GM21825 (cell line): ENCODE data around the gene FUT1.
"Not testable (repeated sequence)": the region's sequence is repeated elsewhere in the genome, so short reads cannot be mapped to it uniquely, and the experiment has no call there.

Experiments used
- ATAC-seq: cut with Tn5 transposase; IDR thresholded peaks from one replicate; pipeline ENCODE4 v1.9.1; 2021; ENCODE audit warnings: mild to moderate bottlenecking, moderate library complexity; ENCODE audit not compliant: unreplicated experiment

FUT1 gene

DNA sequence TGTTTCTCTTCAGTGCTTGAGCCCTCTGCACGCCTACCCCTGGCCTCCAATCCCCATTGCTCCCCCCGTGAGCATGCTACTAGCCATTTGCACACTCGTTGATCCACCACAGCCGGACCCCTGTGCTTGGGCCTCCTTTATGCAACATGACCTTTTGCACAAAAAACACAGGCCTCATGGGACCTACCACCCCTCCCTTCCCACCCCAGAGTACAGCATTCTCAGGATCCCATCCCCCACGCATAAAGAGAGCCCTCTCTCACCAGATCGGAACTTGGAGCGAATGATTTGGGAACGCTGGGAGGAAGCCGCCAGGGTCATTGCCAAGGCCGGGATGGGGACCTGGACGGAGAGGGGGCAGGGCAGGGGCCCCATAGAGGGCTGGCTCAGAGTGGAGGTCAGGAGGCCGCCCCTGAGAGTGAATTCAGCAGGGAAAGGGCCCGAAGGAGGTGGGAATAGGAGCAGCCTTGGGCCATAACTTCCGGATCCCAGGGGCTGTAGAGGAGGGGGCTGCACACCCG, 33.7 kb downstream of the FUT1 start:
- no peak for ATAC-seq

DNA sequence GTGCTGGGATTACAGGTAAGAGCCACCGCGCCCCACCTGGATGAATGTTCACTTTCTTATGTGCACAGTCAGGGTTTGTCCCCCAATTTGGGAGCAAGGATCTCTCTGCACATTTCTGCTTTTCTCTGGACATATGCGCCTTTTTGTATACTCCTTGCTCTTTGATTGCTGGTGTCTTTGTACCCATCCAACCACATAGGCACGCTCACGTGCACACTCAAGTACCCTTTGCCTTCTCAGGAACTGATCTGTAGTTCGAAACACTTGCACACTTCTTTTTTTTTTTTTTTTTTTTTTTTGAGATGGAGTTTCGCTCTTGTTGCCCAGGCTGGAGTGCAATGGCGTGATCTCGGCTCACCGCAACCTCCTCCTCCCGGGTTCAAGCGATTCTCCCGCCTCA, 34.3 kb downstream of the FUT1 start:
- ATAC-seq, result not testable (repeated sequence)

DNA sequence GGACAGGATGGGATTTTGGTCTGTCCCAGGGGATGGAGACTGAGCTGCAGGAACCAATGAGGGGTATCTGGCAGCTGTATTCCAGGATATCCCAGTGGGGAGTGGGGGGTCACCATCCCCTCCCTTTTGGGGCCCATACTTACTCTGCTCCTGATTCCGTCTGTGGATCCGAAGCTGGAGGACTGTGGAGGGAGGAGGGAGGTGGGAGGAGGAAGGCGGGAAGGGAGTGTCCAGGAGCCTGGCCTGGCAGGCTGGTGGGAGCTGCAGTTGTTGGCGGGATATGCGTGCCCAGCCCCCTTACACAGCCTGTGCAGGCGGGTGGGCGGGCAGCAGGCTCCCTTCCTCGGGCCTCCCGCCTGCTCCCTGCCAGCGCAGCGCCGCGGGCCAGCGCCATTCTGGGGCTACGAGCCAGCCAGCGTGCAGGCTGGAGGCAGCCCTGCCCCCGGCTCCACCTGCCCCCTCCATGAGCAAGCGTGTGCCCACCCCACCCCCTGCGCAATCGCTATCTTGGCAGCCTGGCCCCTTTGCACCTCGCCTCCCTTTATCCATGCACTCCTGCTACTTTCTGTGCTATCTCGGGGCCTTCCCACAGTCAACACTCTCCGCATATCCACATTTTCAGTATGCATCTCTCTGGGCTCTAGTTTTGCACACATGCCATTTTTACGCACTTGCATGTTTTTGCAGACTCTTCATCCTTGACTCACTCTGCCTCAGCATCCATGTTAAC, 35.7 kb downstream of the FUT1 start:
- no peak for ATAC-seq

DNA sequence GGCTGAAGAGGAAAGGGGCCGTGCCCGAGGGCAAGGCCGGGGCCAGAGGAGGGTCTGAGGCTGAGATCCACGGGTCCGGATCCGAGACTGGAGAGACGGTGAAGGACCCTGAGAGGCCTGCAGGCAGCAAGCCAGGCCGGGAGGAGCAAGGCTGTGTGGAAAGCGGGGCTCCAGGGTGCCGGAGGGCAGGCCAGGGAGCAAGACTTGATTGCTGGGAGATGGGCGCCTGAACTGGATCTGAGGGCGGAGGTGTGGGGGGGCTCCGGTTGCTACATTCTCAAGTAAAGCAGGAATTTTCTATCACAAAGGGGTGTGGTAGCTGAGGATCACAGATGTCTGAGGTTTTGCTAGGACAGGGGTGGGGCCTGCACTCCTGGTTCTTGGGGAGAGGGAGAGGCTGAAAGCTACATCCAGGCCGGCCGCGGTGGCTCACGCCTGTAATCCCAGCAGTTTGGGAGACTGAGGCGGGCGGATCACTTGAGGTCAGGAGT, 36.7 kb downstream of the FUT1 start:
- no peak for ATAC-seq

DNA sequence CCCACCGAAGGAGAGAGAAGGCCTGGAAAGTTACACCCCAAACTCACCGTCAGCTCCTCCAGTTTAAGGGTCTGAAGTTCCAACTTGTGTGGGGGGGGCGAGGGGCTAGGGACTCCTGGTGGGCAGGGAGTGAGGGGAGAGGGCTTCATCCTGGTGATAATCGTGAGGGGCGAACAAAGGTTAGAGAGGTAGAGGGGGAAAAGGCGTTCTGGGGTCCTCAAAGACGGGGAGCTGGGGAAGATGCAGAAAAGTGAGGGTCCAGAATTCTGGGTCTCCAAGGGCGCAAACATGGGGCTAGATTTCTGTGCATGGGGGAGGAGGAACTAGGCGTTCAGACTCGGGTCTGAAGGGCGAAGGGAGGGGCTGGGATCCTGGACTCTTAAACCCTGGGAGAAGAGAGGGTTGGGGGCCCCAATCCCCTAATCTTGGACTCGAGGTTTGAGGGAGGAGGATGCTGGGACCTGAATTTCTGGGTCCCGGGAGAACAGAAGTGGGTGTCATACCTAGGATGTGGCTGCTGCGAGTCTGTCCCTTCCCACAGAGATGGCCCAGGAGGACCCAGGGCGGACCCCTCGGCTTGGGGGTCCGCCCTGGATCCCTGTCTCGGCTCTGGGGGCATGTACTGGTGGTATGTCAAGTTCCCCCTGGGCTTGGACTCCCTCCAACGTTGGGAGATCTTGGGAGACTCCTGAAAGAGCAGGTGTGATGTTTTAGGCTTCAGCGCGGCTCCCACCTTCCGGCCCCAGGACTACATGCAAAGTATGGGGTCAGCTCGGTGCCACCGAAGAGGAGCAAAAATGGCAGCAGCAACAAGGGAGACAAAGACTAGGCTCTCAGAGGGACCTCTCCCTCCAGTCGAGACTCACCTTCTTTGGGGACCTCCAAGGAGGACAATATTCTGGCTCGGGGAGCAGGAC, 37.4 kb downstream of the FUT1 start:
- no peak for ATAC-seq

DNA sequence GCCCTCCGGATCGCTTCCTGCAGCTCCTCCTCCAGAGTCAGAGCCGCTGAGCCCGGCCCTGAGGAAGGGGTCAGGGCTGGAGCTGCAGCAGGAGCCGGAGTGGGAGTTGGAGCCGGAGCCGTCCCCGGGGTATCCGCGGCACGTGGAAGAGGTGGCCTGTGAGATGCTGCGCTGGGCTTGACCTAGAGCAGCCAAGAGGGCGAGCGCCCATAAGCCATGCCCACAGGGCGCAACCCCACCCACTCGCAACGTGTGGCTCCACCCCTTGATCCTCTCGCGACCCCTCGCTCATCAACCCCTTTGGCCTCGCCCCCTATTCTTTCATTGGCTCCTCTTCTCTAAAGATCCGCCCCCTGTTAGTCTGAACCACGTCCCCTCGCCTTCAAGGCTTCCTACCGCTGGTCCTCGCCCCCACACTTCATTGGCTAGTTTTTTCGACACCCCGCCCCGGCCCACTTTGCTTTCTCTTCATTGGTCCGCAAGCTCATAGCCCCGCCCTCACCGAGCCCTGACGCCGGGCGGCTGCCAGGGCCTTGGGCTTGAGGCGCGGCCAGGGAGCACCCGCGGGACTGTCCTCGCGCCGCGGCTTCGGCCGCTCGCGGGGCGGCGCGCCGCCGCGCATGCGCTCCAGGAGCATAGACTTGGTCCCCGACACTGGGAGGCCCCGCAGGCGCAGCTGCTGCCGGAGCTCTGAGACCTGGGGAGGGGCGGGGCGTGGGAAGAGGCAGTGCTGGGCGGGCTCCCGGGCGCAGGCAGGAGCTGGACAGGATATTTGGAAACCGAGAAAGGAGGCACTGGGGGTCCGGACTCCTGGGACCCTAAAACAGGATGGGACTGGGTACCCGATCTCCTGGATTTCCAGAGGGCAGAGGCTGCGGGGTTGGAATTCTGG, 38.3 kb downstream of the FUT1 start:
- ATAC-seq, result peak; percentile 73

DNA sequence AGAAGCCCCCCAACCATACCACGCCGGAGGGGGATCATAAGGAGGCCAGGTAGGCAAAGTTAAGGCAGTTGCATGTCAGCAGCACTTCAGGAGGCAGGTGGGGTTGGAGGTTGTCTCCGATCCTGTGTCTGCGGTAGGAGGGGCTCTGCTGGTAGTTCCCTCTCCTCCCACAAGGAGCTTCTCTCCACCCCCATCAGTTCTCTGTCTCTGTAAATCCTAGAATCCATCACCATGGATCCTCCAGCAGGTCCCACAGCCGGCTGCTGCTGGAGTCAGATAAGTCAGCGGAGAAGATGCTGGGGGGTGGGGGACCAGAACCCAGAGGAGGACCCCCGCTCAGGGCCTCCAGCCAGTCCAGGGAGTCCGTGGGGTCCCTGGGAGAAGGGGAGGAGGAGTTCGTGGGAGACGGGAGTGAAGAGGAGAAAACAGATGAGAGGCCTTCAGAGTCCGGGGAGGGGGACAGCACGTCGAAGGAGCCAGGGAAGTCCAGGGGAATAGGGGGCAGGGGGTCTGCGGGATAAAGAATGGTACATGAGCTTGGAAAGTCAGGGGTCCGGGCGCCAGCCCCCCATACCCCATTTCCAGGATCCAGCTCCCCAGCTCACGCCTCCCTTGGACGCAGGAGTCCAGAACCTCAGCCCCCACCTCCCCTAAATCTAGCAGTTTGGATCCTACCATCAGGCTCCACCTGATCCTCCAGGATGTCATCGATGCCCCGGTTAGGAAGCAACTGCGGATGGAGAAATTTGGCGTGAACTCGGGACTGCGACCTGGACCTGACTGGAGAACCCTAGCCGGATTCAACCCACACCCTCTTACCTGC, 39.2 kb downstream of the FUT1 start:
- no peak for ATAC-seq

DNA sequence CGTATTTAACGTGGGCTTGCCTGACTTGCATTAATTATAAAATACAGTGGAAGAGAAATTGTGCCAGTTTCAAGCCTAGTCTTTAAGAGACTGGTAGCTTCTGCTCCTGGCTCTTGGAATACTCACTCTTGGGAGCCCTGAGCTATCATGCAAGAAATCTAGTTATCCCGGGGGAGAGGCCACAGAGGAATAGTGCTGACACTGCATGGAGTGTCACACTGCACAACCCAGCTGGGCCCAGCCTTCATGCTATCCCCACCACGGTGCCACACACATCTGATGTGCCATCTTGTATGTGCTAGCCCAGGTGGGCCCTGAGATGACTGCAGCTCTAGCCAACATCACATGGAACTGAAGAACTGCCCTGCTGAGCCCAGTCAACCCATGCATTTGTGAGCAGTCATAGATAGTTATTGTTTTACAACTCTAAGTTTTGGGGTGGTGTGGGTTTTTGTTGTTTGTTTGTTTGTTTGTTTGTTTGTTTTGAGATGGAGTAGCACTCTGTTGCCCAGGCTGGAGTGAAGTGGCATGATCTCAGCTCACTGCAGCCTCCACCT, 41.3 kb downstream of the FUT1 start:
- no peak for ATAC-seq

DNA sequence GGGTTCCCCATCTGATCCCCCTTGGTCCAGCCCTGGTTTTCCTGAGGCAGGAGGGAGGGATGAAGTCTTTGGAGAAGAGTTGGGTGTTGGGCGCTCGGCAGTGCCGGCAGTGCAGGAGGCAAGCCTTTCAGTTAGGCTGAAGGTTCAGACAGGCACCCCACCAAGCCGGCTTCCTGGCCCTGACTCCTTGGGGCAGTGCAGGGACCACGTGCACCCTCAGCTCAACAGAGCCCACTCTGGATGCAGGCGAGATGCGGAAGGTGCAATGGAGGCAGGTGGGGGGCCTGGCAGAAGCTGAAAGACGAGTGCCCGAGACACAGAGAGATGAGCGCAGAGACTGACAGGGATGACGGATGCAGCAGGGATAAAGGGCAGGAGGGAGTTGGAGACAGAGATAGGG, 44.0 kb downstream of the FUT1 start:
- no peak for ATAC-seq

DNA sequence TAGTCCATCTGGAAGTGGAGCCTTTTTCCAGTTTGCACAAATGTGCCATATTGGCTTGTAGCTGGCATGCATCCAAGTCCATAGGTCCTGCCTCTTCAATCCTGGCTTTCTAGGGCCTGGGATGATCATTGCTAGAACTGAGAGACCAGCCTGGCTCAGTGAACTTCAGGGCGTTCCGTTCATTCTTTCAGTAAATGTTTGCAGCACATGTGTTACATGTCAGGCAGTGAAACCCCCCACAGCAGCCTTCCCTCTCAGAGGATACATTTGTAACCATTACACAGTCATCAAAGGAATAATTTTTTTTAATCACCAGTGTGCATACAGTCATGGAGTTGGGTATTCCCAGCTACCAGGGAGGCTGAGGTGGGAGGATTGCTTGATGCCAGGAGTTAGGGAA, 47.0 kb downstream of the FUT1 start:
- ATAC-seq, result no peak

DNA sequence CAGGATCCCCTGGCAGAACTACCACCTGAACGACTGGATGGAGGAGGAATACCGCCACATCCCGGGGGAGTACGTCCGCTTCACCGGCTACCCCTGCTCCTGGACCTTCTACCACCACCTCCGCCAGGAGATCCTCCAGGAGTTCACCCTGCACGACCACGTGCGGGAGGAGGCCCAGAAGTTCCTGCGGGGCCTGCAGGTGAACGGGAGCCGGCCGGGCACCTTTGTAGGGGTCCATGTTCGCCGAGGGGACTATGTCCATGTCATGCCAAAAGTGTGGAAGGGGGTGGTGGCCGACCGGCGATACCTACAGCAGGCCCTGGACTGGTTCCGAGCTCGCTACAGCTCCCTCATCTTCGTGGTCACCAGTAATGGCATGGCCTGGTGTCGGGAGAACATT, 49.1 kb downstream of the FUT1 start:
- ATAC-seq, result no peak

DNA sequence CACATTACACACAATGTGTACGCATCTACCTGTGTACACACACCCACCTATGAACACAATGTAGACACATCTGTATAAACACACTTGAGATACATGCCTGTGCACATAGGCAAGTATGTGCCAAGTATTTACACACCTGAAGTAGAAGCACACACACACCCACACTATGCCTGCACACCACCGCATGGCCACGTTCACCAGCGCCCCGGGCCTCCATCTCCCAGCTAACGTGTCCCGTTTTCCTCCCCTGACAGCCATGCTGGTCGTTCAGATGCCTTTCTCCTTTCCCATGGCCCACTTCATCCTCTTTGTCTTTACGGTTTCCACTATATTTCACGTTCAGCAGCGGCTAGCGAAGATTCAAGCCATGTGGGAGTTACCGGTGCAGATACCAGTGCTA, 49.7 kb downstream of the FUT1 start:
- no peak for ATAC-seq

DNA sequence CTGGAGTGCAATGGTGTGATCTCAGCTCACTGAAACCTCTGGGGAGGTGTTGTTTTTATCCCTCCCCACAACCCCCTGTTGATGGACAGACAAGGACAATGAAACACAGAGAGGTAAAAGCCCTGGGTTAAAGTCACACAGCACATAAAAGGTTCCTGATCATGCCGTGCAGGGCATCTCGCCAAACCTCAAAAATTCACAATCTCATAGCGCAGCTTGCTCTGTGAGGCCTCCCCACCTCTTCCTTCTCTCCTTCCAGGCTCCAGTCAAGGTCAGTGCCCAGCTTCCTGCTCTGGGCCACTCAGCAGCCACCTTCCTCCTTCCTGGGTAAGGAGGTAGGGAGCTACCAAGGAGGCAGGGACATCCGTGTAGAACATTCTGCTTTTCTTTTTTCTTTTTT, 54.4 kb downstream of the FUT1 start:
- ATAC-seq, result no peak
